Measurements from ENCODE around the gene SNX32. TPM values are rescaled to one million over a fixed set of nuclear protein-coding genes. Genes with fewer than 3 reads are reported as not detected.
A peak's percentile ranks its signal among the peaks of the same experiment; 100 is the strongest.

SNX32 gene
- total and polyA plus RNA-seq, 9 of the 15 experiments (the other 6 are each of a cell fraction or from before 2014, with no cell fraction given), result 0.03 TPM; not detected in 7

DNA sequence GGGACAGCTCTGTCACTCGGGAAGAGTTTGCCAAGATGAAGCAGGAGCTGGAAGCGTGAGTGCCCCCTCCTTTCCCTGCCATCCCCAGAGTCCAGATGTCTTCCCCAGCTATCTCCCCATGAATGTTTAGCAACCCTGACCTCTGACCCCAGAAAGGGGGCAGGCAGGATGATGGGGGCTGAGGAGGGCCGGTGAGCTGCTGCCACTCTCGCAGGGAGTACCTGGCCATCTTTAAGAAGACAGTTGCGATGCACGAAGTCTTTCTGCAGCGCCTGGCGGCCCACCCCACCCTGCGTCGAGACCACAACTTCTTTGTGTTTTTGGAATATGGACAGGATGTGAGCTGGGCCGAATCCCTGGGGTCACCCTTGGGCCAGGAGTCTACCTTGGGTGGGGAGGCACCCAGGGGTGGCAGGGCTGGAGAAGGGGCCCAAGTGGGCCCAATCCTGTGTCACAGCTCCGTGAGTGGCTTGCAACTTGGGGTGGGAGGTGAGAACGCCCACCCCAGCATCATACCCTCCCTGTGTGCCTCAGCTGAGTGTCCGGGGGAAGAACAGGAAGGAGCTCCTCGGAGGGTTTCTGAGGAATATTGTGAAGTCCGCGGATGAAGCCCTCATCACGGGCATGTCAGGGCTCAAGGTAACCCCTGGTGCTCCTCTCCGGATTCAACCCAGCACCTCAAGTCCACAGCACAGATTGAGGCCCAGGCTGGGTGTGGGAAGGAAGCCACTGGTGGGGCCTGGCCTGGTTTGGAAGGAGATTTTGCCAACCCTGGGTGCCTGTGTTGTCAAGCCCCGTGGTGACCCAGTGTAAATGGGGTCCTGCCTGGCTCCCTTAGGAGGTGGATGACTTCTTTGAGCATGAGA lies 16.7 kb downstream of the SNX32 start:
- DNase-seq (ENCODE audit: extremely low read depth in 1 of 4, low spot score in 3 of 4) (peak in 1 of 4 experiments; percentile 12), ATAC-seq (no peak), FAIRE-seq (no peak)
- no peak overlapping the region for H3K4me2 ChIP-seq (ENCODE audit: insufficient read depth, low read length)
- H3K9ac ChIP-seq (ENCODE audit: insufficient read depth in 1 of 2, low read depth in 2 of 2, low read length in 2 of 2), result peak overlapping the region in 1 of 2 experiments; percentile 62; a peak in 1 of 4 replicates
- H3K36me3 ChIP-seq (ENCODE audit: control insufficient read depth, insufficient read depth, low read length), result peaks cover 42% of the 10 kb centered on the region
- peaks cover 20% of the 10 kb centered on the region for H3K79me2 ChIP-seq (ENCODE audit: control insufficient read depth, insufficient read depth, low read length)
- CTCF ChIA-PET (ENCODE audit: low intra/inter-chr PET ratio), result no interaction called here
- H3K9me1 ChIP-seq (ENCODE audit: control insufficient read depth, insufficient read depth, low read length), result peaks cover 1% of the 10 kb centered on the region
- POLR2A ChIA-PET, result interaction anchor here (0.5 to 5.9 kb wide), 21 partner anchors 9 to 1469 kb away, joined by 3 to 67 read pairs (median 5); partner anchors contain the start of genes CCDC85B, CFL1, EHBP1L1 and FIBP
- H4K20me1 ChIP-seq (replicated peaks; ENCODE audit: control insufficient read depth, insufficient read depth, low read length), result peaks cover 2% of the 10 kb centered on the region; the same call in 1 of the 2 replicates
- no peak overlapping the region for H2AFZ ChIP-seq (ENCODE audit: low read depth, low read length)
- intact Hi-C loops (cut with micrococcal nuclease), result no loop called here
- peaks cover 0 to 27% of the 10 kb centered on the region in 2 experiments; a peak in 3 of 5 replicates for H3K4me1 ChIP-seq (replicated peaks in 1 of 2; ENCODE audit: control insufficient read depth in 2 of 2, insufficient read depth in 2 of 2, low read length in 2 of 2)
- no peak overlapping the region for H3K27ac ChIP-seq (ENCODE audit: extremely low read depth, low read depth, low read length)
- H3K9me3 ChIP-seq (replicated peaks; ENCODE audit: control insufficient read depth, insufficient read depth, low read depth, low read length), result peaks cover 7% of the 10 kb centered on the region; the same call in 1 of the 2 replicates
- H3K27me3 ChIP-seq (ENCODE audit: control insufficient read depth in 2 of 2, insufficient read depth in 2 of 2, low read length in 2 of 2), result no peaks in the 10 kb centered on the region
- TF ChIP-seq NR2C1 (IDR thresholded peaks at IDR 0.05), result peak; percentile 60
- peak; percentile 69 for TF ChIP-seq NR2C1 (tag; IDR thresholded peaks at IDR 0.05)
- TF ChIP-seq, protein P1, sequence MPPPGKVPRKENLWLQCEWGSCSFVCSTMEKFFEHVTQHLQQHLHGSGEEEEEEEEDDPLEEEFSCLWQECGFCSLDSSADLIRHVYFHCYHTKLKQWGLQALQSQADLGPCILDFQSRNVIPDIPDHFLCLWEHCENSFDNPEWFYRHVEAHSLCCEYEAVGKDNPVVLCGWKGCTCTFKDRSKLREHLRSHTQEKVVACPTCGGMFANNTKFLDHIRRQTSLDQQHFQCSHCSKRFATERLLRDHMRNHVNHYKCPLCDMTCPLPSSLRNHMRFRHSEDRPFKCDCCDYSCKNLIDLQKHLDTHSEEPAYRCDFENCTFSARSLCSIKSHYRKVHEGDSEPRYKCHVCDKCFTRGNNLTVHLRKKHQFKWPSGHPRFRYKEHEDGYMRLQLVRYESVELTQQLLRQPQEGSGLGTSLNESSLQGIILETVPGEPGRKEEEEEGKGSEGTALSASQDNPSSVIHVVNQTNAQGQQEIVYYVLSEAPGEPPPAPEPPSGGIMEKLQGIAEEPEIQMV (tag; conservative IDR thresholded peaks at IDR 0.05; ENCODE audit: low read depth), result no peak
- peak; percentile 51 for TF ChIP-seq NR2C2 (CRISPR knock-in tag; IDR thresholded peaks at IDR 0.05)
- peak; percentile 66 for TF ChIP-seq NR2C2 (tag; IDR thresholded peaks at IDR 0.05)
- TF ChIP-seq, protein P2, sequence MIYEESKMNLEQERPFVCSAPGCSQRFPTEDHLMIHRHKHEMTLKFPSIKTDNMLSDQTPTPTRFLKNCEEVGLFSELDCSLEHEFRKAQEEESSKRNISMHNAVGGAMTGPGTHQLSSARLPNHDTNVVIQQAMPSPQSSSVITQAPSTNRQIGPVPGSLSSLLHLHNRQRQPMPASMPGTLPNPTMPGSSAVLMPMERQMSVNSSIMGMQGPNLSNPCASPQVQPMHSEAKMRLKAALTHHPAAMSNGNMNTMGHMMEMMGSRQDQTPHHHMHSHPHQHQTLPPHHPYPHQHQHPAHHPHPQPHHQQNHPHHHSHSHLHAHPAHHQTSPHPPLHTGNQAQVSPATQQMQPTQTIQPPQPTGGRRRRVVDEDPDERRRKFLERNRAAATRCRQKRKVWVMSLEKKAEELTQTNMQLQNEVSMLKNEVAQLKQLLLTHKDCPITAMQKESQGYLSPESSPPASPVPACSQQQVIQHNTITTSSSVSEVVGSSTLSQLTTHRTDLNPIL (CRISPR knock-in tag; IDR thresholded peaks at IDR 0.05), result no peak
- TF ChIP-seq, protein P3, sequence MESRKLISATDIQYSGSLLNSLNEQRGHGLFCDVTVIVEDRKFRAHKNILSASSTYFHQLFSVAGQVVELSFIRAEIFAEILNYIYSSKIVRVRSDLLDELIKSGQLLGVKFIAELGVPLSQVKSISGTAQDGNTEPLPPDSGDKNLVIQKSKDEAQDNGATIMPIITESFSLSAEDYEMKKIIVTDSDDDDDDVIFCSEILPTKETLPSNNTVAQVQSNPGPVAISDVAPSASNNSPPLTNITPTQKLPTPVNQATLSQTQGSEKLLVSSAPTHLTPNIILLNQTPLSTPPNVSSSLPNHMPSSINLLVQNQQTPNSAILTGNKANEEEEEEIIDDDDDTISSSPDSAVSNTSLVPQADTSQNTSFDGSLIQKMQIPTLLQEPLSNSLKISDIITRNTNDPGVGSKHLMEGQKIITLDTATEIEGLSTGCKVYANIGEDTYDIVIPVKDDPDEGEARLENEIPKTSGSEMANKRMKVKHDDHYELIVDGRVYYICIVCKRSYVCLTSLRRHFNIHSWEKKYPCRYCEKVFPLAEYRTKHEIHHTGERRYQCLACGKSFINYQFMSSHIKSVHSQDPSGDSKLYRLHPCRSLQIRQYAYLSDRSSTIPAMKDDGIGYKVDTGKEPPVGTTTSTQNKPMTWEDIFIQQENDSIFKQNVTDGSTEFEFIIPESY (CRISPR knock-in tag; IDR thresholded peaks at IDR 0.05), result 0 out of 2 replicates have a peak, but pooled peaks have one; percentile 23
- no peak for TF ChIP-seq SIX5 (IDR thresholded peaks at IDR 0.05; ENCODE audit: borderline replicate concordance in 1 of 2, insufficient read depth in 1 of 2, low read depth in 1 of 2, low read length in 2 of 2)
- peak; percentile 9 for TF ChIP-seq RBM22 (IDR thresholded peaks at IDR 0.05; ENCODE audit: low read depth, low read length, poor library complexity, severe bottlenecking)
- TF ChIP-seq RBFOX2 (IDR thresholded peaks at IDR 0.05; ENCODE audit: low read depth, low read length), result peak; percentile 35; the same call in 1 of the 2 replicates
- WGBS (ENCODE audit: insufficient coverage, low coverage, missing lambda C conversion rate), result 67% methylated on average over 18 of the region's 20 CpGs
- in situ Hi-C loops (cut with MboI), result no loop called here
- H3K4me3 ChIP-seq, result no peak overlapping the region
- no TSS peak for BruUV-seq (replicated peaks)
